GM19328 (cell line): ENCODE data around the gene MOV10L1.

Experiments
- ATAC-seq: cut with Tn5 transposase; IDR thresholded peaks from one replicate; pipeline ENCODE4 v1.9.1; 2021; ENCODE audit warnings: mild to moderate bottlenecking, moderate library complexity; ENCODE audit not compliant: unreplicated experiment

Gene MOV10L1

GRCh38 chr22:50089682-50090411, at the start of gene MOV10L1:
Gene MOV10L1, plus strand, starts transcription at chr22:50090006. Its CDS starts 83 bp downstream, at chr22:50090089.
- ATAC-seq = no peak

- no peak for ATAC-seq
Measured at GRCh38 chr22:50040717-50041116, 49.1 kb upstream of the MOV10L1 start.

- no peak for ATAC-seq
Measured at GRCh38 chr22:50041361-50042065, 48.3 kb upstream of the MOV10L1 start.

- no peak for ATAC-seq
Measured at GRCh38 chr22:50044485-50045118, 45.2 kb upstream of the MOV10L1 start.

- ATAC-seq = no peak
Measured at GRCh38 chr22:50045211-50046018, 44.4 kb upstream of the MOV10L1 start.

GRCh38 chr22:50046019-50046415, 43.8 kb upstream of the MOV10L1 start:
- no peak for ATAC-seq

GRCh38 chr22:50046481-50047245, 43.1 kb upstream of the MOV10L1 start:
- ATAC-seq = no peak

GRCh38 chr22:50047346-50047745, 42.5 kb upstream of the MOV10L1 start:
- ATAC-seq = no peak

GRCh38 chr22:50048061-50048765, 41.6 kb upstream of the MOV10L1 start:
- ATAC-seq = no peak

- no peak for ATAC-seq
Measured at GRCh38 chr22:50048836-50049235, 41.0 kb upstream of the MOV10L1 start.

GRCh38 chr22:50049299-50050195, 40.3 kb upstream of the MOV10L1 start:
- no peak for ATAC-seq

GRCh38 chr22:50051930-50052329, 37.9 kb upstream of the MOV10L1 start:
- no peak for ATAC-seq

- ATAC-seq = no peak
Measured at GRCh38 chr22:50053861-50054260, 35.9 kb upstream of the MOV10L1 start.

GRCh38 chr22:50056214-50056972, 33.4 kb upstream of the MOV10L1 start:
- ATAC-seq = no peak

GRCh38 chr22:50057278-50058060, 32.3 kb upstream of the MOV10L1 start:
- no peak for ATAC-seq

GRCh38 chr22:50058061-50058905, 31.5 kb upstream of the MOV10L1 start, which contains the start of gene TTLL8:
Gene TTLL8, minus strand, starts transcription at chr22:50058298.
- no peak for ATAC-seq
